Measurements from ENCODE around the gene CRISP2. TPM values are rescaled to one million over a fixed set of nuclear protein-coding genes. Genes with fewer than 3 reads are reported as not detected.
"Not testable (repeated sequence)": the region's sequence is repeated elsewhere in the genome, so short reads cannot be mapped to it uniquely, and the experiment has no call there.

The CRISP2 gene, protein sequence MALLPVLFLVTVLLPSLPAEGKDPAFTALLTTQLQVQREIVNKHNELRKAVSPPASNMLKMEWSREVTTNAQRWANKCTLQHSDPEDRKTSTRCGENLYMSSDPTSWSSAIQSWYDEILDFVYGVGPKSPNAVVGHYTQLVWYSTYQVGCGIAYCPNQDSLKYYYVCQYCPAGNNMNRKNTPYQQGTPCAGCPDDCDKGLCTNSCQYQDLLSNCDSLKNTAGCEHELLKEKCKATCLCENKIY
- total RNA-seq (not detected), total RNA-seq (0 reads per million in 2 donors)

DNA sequence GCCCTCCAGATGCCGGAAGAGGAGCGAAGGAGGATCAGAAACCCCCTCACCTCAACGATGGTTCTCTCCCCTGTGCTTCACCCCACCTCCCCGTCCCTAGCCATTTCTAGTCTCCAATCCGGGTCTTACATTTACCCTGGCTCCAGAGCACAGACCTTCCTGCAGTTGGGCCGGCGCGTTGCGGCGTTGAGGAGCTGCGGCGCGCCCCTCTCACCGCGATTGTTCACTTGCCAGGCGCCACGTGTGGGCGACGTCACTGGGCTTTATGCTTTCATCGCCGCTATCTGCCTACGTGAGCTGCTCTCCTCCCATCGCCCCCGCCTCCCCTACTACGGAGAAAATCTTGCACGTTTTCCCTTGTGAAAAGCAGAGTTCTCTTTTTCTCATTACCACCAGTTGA is at the start of gene CRISP2:
CRISP2 (minus strand) TSS at position 198 of the 400 bp plus-strand sequence. CDS start 4,347 bp downstream, outside the sequence.
- H3K36me3 Mint-ChIP-seq (ENCODE audit: low read depth), result no peaks in the 10 kb centered on the region
- H3K4me1 Mint-ChIP-seq, result no peaks in the 10 kb centered on the region
- no peaks in the 10 kb centered on the region for H3K9me3 ChIP-seq (ENCODE audit: control insufficient read depth, low read length, poor library complexity, severe bottlenecking)
- H3K4me3 Mint-ChIP-seq, result no peak within 1 kb of the TSS
- no peak within 1 kb of the TSS for H3K27ac Mint-ChIP-seq
- H3K27me3 Mint-ChIP-seq, result no peaks in the 10 kb centered on the region
- DNase-seq, result no peak
- ATAC-seq, result no peak

DNA sequence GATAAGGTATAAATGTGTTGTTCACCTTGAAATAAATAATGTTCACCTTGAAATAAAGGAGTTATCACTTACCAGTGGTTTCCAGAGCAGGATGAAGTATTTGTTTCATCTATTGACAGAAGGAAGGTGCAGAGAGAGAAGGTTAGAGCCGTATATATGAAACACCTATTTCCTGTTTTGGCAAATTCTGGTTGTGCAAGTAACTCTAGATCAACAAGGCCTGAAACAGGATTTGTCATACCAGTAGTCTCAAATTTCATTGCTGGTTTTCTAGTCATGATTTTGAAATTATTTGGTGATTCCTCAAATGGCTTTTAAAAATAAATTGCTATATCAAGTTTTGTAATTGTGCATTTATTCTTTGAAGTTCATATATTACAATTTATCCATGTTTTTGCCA is 30.9 kb upstream of the CRISP2 start, which contains the start of gene CRISP3:
CRISP3 (minus strand) TSS at position 130 of the 400 bp plus-strand sequence; CDS start at position 109, 21 bp downstream.
- DNase-seq (no peak), ATAC-seq (no peak)
- Mint-ChIP-seq H3K27ac (no peak within 1 kb of the TSS), H3K27me3 (no peaks in the 10 kb centered on the region), H3K4me3 (no peak within 1 kb of the TSS), H3K36me3 (ENCODE audit: low read depth) (no peaks in the 10 kb centered on the region), H3K4me1 (no peaks in the 10 kb centered on the region)
- H3K9me3 ChIP-seq (ENCODE audit: control insufficient read depth, low read length, poor library complexity, severe bottlenecking), result no peaks in the 10 kb centered on the region

DNA sequence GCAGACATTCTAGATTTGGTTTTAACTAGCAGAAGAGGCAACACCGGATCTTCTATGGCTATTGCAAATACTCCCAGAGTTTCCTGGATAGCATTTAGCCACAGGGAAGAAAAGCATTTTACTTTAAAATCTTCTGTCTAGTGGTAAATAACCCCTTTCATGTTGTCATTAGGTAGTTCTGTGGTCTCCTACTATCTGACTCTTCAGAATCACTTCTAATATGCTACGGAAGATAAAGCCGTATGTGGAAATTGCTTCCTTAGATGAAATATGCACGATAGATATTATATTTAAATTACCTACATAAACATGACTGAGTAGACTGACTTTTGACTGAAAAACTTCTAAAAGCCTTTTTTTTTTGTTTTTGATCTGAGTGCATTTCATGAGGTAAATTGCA is 30.1 kb upstream of the CRISP2 start:
- H3K36me3 Mint-ChIP-seq (ENCODE audit: low read depth), result no peaks in the 10 kb centered on the region
- no peak overlapping the region for H3K27ac Mint-ChIP-seq
- H3K4me1 Mint-ChIP-seq, result no peaks in the 10 kb centered on the region
- no peaks in the 10 kb centered on the region for H3K27me3 Mint-ChIP-seq
- DNase-seq (no peak), ATAC-seq (no peak)
- H3K9me3 ChIP-seq (ENCODE audit: control insufficient read depth, low read length, poor library complexity, severe bottlenecking), result no peaks in the 10 kb centered on the region
- no peak overlapping the region for H3K4me3 Mint-ChIP-seq

DNA sequence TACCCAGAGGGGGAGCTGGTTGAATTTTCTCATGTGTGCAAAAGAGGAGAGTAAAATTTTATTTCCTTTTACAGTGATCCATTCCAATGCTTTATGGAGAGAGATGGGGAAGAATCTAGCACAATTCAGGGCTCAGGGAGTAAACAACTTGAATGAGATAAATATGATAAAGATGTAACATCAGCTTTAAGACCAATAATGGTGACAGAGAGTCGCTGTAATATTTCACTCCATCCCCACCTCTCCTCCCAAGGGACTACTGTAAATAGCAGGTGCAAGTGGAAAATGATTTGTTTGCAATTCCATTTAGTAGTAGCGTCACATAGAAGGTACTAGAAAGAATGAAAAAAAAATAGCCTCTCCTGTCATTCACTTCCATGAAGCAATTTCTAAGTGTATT is 26.1 kb upstream of the CRISP2 start:
- no peaks in the 10 kb centered on the region for H3K9me3 ChIP-seq (ENCODE audit: control insufficient read depth, low read length, poor library complexity, severe bottlenecking)
- ATAC-seq (no peak), DNase-seq (no peak)
- Mint-ChIP-seq H3K27ac (no peak overlapping the region), H3K36me3 (ENCODE audit: low read depth) (no peaks in the 10 kb centered on the region), H3K27me3 (no peaks in the 10 kb centered on the region), H3K4me1 (no peaks in the 10 kb centered on the region), H3K4me3 (no peak overlapping the region)

DNA sequence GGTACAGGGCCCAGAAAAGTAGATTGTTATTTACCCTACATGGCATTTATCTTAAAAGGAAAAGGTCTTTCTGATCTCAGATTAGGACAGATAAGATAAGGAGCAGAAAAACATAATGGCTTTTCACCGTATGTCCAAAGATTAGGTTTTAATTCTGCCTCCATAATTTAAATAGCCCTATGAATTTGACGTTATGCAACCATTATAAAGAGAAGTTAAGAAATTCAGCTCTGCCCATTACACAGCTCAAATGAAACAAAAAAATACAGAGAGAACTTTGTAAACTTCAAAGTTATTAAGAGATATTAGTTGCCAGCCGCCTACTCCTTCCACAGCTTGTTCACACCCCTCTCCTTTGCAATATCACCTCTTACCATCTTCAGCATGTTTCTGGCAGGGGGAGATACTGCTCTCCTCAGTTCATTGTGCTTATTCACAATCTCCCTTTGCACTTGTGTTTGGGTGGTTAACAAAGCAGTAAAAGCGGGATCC is 22.7 kb upstream of the CRISP2 start:
- no peak for DNase-seq
- no peak for ATAC-seq
- Mint-ChIP-seq H3K4me1 (no peaks in the 10 kb centered on the region), H3K4me3 (no peak overlapping the region), H3K27ac (no peak overlapping the region), H3K27me3 (no peaks in the 10 kb centered on the region), H3K36me3 (ENCODE audit: low read depth) (no peaks in the 10 kb centered on the region)
- no peaks in the 10 kb centered on the region for H3K9me3 ChIP-seq (ENCODE audit: control insufficient read depth, low read length, poor library complexity, severe bottlenecking)

DNA sequence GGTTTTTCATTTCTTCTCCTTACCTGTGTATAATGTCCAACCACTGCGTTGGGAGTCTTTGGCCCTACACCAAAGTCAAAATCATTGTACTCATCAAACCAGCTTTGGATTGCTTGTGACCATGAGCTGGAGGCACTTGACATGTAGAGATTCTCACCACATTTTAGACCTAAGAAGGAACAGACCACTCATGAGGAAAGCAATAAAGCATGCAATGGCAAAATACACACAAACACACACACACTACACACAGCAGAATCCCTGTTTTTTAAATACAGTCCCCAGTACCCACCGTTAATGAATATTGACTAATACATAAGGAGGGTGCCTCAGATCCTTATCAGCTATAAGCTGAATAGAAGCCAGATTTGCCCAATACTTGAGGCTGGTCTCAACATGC is 20.3 kb upstream of the CRISP2 start:
- no peak overlapping the region for H3K4me3 Mint-ChIP-seq

DNA sequence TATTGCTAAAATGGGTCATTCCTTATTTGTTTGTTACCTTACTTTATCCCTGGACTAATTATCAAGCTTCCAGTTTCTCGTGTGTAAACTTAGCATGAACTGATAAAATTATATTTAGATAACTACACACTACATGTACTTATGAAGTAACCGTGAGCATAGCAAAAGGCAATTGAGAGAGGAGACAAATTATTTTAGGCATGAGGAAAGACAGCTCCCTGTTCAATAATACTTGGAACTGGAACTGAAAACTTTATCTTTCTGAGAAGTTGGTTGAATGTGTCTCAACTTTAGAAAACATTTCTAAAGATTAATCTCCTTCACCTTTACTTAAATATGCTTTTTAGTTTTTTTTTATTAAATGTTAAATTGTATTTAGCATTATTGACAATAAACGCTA is 19.4 kb upstream of the CRISP2 start:
- H3K36me3 Mint-ChIP-seq (ENCODE audit: low read depth), result no peaks in the 10 kb centered on the region
- DNase-seq (no peak), ATAC-seq (no peak)
- H3K27me3 Mint-ChIP-seq, result no peaks in the 10 kb centered on the region
- no peaks in the 10 kb centered on the region for H3K9me3 ChIP-seq (ENCODE audit: control insufficient read depth, low read length, poor library complexity, severe bottlenecking)
- H3K27ac Mint-ChIP-seq, result no peak overlapping the region
- H3K4me1 Mint-ChIP-seq, result no peaks in the 10 kb centered on the region
- H3K4me3 Mint-ChIP-seq, result no peak overlapping the region

More for the DNA sequence above, 20.3 kb upstream of the CRISP2 start:
- no peaks in the 10 kb centered on the region for H3K9me3 ChIP-seq (ENCODE audit: control insufficient read depth, low read length, poor library complexity, severe bottlenecking)
- no peak for DNase-seq
- Mint-ChIP-seq H3K27me3 (no peaks in the 10 kb centered on the region), H3K36me3 (ENCODE audit: low read depth) (no peaks in the 10 kb centered on the region), H3K4me1 (no peaks in the 10 kb centered on the region), H3K27ac (no peak overlapping the region)
- ATAC-seq, result no peak

DNA sequence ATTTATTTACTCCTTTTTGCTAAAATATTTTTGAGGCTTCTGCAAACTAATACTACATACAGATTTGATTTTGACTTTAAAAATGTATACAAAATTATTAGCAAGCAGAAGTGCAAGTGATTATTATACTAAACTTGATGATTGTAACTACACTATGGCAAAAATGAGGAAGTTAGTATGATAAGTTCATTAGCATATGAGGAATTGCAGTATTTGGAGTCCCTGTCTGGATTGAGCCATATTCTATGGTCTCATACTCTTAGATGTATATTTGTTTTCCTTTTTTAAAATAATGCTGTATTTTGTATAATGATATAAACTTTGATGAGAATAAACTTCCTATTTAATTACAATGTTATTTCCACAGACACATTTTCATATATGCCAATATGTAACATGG is 16.9 kb upstream of the CRISP2 start:
- H3K36me3 Mint-ChIP-seq (ENCODE audit: low read depth), result no peaks in the 10 kb centered on the region
- no peak overlapping the region for H3K27ac Mint-ChIP-seq
- H3K4me3 Mint-ChIP-seq, result no peak overlapping the region
- no peaks in the 10 kb centered on the region for H3K4me1 Mint-ChIP-seq
- no peaks in the 10 kb centered on the region for H3K27me3 Mint-ChIP-seq
- ATAC-seq, result no peak
- no peaks in the 10 kb centered on the region for H3K9me3 ChIP-seq (ENCODE audit: control insufficient read depth, low read length, poor library complexity, severe bottlenecking)
- no peak for DNase-seq

DNA sequence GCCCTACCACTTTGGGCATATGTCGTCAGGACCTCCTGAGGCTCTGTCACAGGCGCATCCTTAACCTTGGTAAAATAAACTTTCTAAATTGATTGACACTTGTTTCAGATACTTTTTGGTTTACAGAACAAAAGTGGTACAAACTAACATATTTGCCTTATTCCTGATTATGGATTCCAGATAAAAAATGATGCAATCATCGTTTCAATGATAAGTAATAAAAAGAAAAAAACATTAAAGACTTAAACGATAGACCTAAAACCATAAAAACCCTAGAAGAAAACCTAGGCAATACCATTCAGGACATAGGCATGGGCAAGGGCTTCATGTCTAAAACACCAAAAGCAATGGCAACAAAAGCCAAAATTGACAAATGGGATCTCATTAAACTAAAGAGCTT is 10.6 kb upstream of the CRISP2 start:
- H3K27ac Mint-ChIP-seq; ATAC-seq; H3K4me1 Mint-ChIP-seq; H3K27me3 Mint-ChIP-seq; H3K9me3 ChIP-seq (ENCODE audit: control insufficient read depth, low read length, poor library complexity, severe bottlenecking); H3K4me3 Mint-ChIP-seq; H3K36me3 Mint-ChIP-seq (ENCODE audit: low read depth); DNase-seq: not testable (repeated sequence)

DNA sequence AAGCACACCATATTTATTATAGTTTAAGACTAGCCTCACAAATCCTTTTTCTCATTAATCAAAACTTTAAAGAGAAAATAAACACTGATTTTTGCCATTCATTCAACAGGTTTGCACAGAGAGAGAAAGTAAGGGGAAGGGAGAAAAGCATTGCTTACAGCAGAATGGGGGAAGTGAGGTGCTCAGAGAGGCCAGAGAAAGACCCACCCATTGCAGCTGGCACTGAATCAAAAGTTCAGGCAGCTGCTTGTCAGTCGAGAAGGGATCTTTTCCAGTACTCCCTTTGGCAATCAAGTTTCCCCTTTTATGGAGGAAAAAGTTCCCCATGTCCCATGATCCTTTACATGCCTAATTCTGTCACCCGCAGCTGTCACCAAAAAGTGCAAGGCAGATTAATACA is 8.0 kb upstream of the CRISP2 start:
- H3K36me3 Mint-ChIP-seq (ENCODE audit: low read depth), result no peaks in the 10 kb centered on the region
- H3K27me3 Mint-ChIP-seq, result no peaks in the 10 kb centered on the region
- H3K9me3 ChIP-seq (ENCODE audit: control insufficient read depth, low read length, poor library complexity, severe bottlenecking), result no peaks in the 10 kb centered on the region
- no peaks in the 10 kb centered on the region for H3K4me1 Mint-ChIP-seq
- H3K4me3 Mint-ChIP-seq, result no peak overlapping the region
- DNase-seq (no peak), ATAC-seq (no peak)
- H3K27ac Mint-ChIP-seq, result no peak overlapping the region

DNA sequence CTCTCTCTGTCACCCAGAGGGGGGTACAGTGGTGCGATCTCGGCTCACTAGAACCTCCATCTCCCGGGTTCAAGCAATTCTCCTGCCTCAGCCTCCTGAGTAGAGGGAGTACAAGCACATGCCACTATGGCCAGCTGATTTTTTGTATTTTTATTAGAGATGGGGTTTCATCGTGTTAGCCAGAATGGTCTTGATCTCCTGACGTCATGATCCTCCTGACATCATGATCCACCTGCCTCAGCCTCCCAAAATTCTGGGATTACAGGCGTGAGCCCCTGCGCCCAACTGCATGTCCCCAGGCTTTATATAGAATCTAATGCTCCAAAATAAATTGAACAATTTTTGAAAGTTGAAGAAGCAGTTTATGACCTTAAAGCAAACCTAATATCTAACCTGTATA is 7.0 kb upstream of the CRISP2 start:
- Mint-ChIP-seq H3K36me3 (ENCODE audit: low read depth) (no peaks in the 10 kb centered on the region), H3K4me1 (no peaks in the 10 kb centered on the region), H3K4me3 (no peak overlapping the region), H3K27ac (no peak overlapping the region), H3K27me3 (no peaks in the 10 kb centered on the region)
- DNase-seq (no peak), ATAC-seq (no peak)
- no peaks in the 10 kb centered on the region for H3K9me3 ChIP-seq (ENCODE audit: control insufficient read depth, low read length, poor library complexity, severe bottlenecking)

DNA sequence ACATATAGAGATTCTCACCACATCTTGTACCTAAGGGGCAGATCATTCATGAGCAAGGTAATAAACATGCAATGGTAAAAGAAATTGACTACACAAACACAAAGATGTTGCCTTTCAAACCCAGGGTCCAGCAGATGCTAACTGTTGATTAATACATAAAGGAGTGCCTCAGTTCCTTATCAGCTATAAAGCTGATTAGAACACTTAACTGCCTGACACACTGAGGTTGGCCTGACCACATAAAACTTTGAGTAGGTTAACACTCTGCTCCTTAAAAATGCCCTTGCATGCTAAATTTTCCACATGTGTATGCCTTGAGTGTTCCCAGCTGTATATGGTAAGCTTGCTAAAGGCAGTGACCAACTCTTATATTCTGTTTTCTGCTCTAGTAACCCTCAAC is 14.9 kb downstream of the CRISP2 start:
- Mint-ChIP-seq H3K4me3 (no peak overlapping the region), H3K27me3 (no peaks in the 10 kb centered on the region), H3K36me3 (ENCODE audit: low read depth) (no peaks in the 10 kb centered on the region), H3K4me1 (no peaks in the 10 kb centered on the region), H3K27ac (no peak overlapping the region)
- no peak for DNase-seq
- no peaks in the 10 kb centered on the region for H3K9me3 ChIP-seq (ENCODE audit: control insufficient read depth, low read length, poor library complexity, severe bottlenecking)
- no peak for ATAC-seq

DNA sequence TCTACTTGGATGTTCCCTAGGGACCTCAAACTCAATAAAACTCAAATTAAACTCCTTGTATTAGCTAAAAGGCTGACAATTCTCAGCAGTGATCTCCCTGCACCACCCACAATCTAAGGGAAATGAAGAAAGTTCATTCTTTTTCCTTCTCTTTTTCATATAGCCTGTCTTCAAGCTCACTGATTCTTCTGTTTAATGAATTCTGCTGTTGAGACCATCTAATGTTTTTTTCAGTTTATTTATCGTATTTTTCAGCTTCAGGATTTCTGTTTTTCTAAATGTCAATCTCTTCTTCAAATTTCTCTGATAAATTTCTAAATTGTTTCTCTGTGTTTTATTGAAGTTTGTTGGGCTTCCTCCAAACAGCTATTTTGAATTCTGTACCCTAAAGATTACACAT is 19.8 kb downstream of the CRISP2 start:
- DNase-seq (no peak), ATAC-seq (no peak)
- no peaks in the 10 kb centered on the region for H3K4me1 Mint-ChIP-seq
- H3K27me3 Mint-ChIP-seq, result no peaks in the 10 kb centered on the region
- no peak overlapping the region for H3K27ac Mint-ChIP-seq
- H3K9me3 ChIP-seq (ENCODE audit: control insufficient read depth, low read length, poor library complexity, severe bottlenecking), result no peaks in the 10 kb centered on the region
- H3K36me3 Mint-ChIP-seq (ENCODE audit: low read depth), result no peaks in the 10 kb centered on the region
- no peak overlapping the region for H3K4me3 Mint-ChIP-seq

DNA sequence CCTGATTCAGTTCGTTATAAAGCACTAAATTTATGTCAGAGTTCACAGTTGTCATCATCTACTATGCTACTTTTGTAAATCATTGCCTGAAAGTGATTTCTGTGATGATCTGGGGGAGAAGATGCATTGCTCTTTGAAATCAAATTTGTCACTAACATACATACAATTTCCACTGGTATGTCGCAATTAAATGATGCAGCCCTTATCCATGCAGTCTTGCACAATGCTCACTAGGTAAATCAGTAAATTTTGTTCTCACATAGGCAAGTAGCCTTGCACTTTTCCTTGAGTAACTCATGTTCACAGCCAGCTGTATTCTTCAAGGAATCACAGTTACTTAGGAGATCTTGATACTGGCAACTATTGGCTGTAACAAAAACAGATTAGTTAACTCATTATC is 20.8 kb downstream of the CRISP2 start:
- ATAC-seq (no peak), DNase-seq (no peak)
- H3K4me3 Mint-ChIP-seq, result no peak overlapping the region
- no peaks in the 10 kb centered on the region for H3K27me3 Mint-ChIP-seq
- H3K36me3 Mint-ChIP-seq (ENCODE audit: low read depth), result no peaks in the 10 kb centered on the region
- H3K9me3 ChIP-seq (ENCODE audit: control insufficient read depth, low read length, poor library complexity, severe bottlenecking), result no peaks in the 10 kb centered on the region
- H3K4me1 Mint-ChIP-seq, result no peaks in the 10 kb centered on the region
- no peak overlapping the region for H3K27ac Mint-ChIP-seq

All from T-helper 17 cell (primary cell).